HepG2 (cell line): ENCODE measurements around the gene IFT80. TPM values are rescaled to one million over a fixed set of nuclear protein-coding genes. Genes with fewer than 3 reads are reported as not detected.

Experiments
- ATF1 ChIP-seq: IDR thresholded peaks from 2 replicates; pipeline ENCODE4 v1.6.1; 2016; ENCODE audit warnings: mild to moderate bottlenecking, control low read depth
- CBFB ChIP-seq: sonication (generic); formaldehyde crosslinking; IDR thresholded peaks from 2 replicates; pipeline ENCODE4 v1.4.0; 2020; ENCODE audit warnings: missing genetic modification reagents
- CC2D1A ChIP-seq: sonication (generic); formaldehyde crosslinking; IDR thresholded peaks from 2 replicates; pipeline ENCODE4 v1.8.1; 2023; ENCODE audit warnings: mild to moderate bottlenecking, missing genetic modification reagents
- GRHL1 ChIP-seq: sonication (generic); formaldehyde crosslinking; conservative IDR thresholded peaks from 2 replicates; pipeline ENCODE4 v1.8.0; 2022; ENCODE audit warnings: missing genetic modification reagents
- HMG20A ChIP-seq: IDR thresholded peaks from 2 replicates; pipeline ENCODE4 v1.6.1; 2016; ENCODE audit warnings: borderline replicate concordance
- MXI1 ChIP-seq: IDR thresholded peaks from 3 replicates; pipeline ENCODE4 v1.6.1; 2012; ENCODE audit warnings: low read depth, low read length, inconsistent platforms, borderline replicate concordance
- STAG1 ChIP-seq: sonication (generic); formaldehyde crosslinking; IDR thresholded peaks from 2 replicates; pipeline ENCODE4 v1.4.0; 2020; ENCODE audit warnings: missing genetic modification reagents
- ZBTB33 ChIP-seq: sonication (generic); formaldehyde crosslinking; IDR thresholded peaks from 2 replicates; pipeline ENCODE4 v1.4.0; 2020; ENCODE audit warnings: missing genetic modification reagents
- ZNF296 ChIP-seq: sonication (generic); formaldehyde crosslinking; conservative IDR thresholded peaks from 2 replicates; pipeline ENCODE4 v1.5.0; 2020; ENCODE audit warnings: mild to moderate bottlenecking, missing genetic modification reagents
- ZNF382 ChIP-seq: sonication (generic); formaldehyde crosslinking; IDR thresholded peaks from 2 replicates; pipeline ENCODE4 v1.5.0; 2020; ENCODE audit warnings: missing genetic modification reagents, mild to moderate bottlenecking, borderline replicate concordance
- ZNF558 ChIP-seq: sonication (generic); formaldehyde crosslinking; IDR thresholded peaks from 2 replicates; pipeline ENCODE4 v1.9.0; 2022; ENCODE audit warnings: mild to moderate bottlenecking, missing genetic modification reagents, borderline replicate concordance
- ZNF646 ChIP-seq: sonication (generic); formaldehyde crosslinking; IDR thresholded peaks from 2 replicates; pipeline ENCODE4 v1.9.0; 2021; ENCODE audit warnings: mild to moderate bottlenecking, missing genetic modification reagents
- ZNF784 ChIP-seq: sonication (generic); formaldehyde crosslinking; IDR thresholded peaks from 2 replicates; pipeline ENCODE4 v1.5.1; 2020; ENCODE audit warnings: missing genetic modification reagents, mild to moderate bottlenecking, borderline replicate concordance
- ZXDC ChIP-seq: sonication (generic); formaldehyde crosslinking; IDR thresholded peaks from 2 replicates; pipeline ENCODE4 v1.5.0; 2020; ENCODE audit warnings: mild to moderate bottlenecking, missing genetic modification reagents
- polyA plus RNA-seq, 8 experiments: library from polyadenylated mRNA; depleted of rRNA in 3 of 8; stranded (reverse) in 7 of 8; unstranded in 1 of 8; fragments of >200 nt; fragmentation: Illumina TruSeq in 4 of 8; extraction: Trizol in 4 of 8; gene quantifications; 2 replicates each; pipeline versions ENCODE4 v1.2.1 to v1.2.3, GENCODE V29; 2011 to 2016; ENCODE audit warnings: low read depth in 4 of 8, missing spikeins in 1 of 8, mixed read lengths in 1 of 8; ENCODE audit not compliant: insufficient read depth in 1 of 8
- total RNA-seq, 5 experiments: library from RNA; depleted of rRNA; stranded (reverse); fragments of >200 nt; fragmentation: Illumina TruSeq; extraction: Trizol; gene quantifications; 2 replicates each; pipeline ENCODE4 v1.2.3, GENCODE V29; 2016; ENCODE audit warnings: low read depth in 1 of 5

IFT80 gene
- total and polyA plus RNA-seq, 2 of the 13 experiments (the other 11 are each of a cell fraction or from before 2014, with no cell fraction given): 11.4 to 15.7 TPM

- no peak for TF ChIP-seq ZNF382 (CRISPR knock-in tag)
- no peak for TF ChIP-seq GRHL1 (CRISPR knock-in tag)
- no peak for TF ChIP-seq CC2D1A (CRISPR knock-in tag)
- TF ChIP-seq MXI1: no peak
- no peak for TF ChIP-seq ZXDC (CRISPR knock-in tag)
- TF ChIP-seq ZNF646: no peak
- TF ChIP-seq HMG20A (CRISPR knock-in tag): no peak
- TF ChIP-seq ZNF296 (CRISPR knock-in tag): no peak
- TF ChIP-seq ZBTB33: no peak
- TF ChIP-seq CBFB (CRISPR knock-in tag): no peak
- peak; percentile 81 for TF ChIP-seq STAG1 (CRISPR knock-in tag)
- no peak for TF ChIP-seq ZNF558 (CRISPR knock-in tag)
- no peak for TF ChIP-seq ATF1 (CRISPR knock-in tag)
- no peak for TF ChIP-seq ZNF784
These were observed 14.7 kb upstream of the IFT80 start (continued) for GRCh38 chr3:160413613-160414248.
